Measurements from ENCODE around the gene LAMA3.

LAMA3 gene

DNA sequence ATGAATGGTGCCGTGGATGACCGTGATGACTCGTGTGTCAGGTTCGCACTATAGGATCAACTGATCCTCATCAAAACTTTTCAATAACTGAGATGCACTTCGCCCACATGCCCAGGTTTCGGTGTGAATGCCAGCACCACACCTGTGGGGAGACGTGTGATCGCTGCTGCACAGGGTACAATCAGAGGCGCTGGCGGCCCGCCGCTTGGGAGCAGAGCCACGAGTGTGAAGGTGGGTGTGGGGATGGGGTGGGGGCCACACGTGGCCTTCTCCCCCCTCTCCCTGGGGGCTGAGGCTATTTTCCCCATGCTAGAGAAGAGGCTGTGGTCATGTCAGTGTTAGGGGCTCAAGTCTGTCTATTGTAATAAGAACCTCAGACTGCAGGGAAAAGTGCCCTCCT lies 69.0 kb downstream of the LAMA3 start:
- no peak overlapping the region for H3K4me3 ChIP-seq (ENCODE audit: control insufficient read depth, low read depth, low read length)
- TF ChIP-seq, protein P1, sequence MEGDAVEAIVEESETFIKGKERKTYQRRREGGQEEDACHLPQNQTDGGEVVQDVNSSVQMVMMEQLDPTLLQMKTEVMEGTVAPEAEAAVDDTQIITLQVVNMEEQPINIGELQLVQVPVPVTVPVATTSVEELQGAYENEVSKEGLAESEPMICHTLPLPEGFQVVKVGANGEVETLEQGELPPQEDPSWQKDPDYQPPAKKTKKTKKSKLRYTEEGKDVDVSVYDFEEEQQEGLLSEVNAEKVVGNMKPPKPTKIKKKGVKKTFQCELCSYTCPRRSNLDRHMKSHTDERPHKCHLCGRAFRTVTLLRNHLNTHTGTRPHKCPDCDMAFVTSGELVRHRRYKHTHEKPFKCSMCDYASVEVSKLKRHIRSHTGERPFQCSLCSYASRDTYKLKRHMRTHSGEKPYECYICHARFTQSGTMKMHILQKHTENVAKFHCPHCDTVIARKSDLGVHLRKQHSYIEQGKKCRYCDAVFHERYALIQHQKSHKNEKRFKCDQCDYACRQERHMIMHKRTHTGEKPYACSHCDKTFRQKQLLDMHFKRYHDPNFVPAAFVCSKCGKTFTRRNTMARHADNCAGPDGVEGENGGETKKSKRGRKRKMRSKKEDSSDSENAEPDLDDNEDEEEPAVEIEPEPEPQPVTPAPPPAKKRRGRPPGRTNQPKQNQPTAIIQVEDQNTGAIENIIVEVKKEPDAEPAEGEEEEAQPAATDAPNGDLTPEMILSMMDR (IDR thresholded peaks at IDR 0.05; ENCODE audit: control insufficient read depth, insufficient read depth, low read depth, low read length, missing control alignments), result no peak
- DNase-seq (ENCODE audit: low read depth), result no peak

- DNase-seq (ENCODE audit: low read depth), result no peak
- no peak overlapping the region for H3K4me3 ChIP-seq (ENCODE audit: control insufficient read depth, low read depth, low read length)
- TF ChIP-seq, protein P1 (IDR thresholded peaks at IDR 0.05; ENCODE audit: control insufficient read depth, insufficient read depth, low read depth, low read length, missing control alignments), result no peak
These were observed 72.7 kb downstream of the LAMA3 start for GRCh38 chr18:23761941-23762340.

DNA sequence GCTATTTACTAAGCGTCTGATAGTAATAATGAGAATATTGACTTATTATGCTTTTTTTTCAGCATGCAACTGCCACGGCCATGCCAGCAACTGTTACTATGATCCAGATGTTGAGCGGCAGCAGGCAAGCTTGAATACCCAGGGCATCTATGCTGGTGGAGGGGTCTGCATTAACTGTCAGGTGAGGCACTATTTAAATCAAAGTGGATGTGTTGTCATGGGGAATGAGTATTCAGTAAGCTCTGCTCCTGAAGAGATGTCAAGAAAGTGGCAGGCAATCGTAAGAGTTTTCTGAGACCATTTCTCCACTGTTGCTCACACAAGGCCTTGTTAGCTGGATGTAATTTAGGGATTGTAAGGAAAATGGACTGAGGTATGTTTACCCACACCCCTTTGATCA lies 74.1 kb downstream of the LAMA3 start:
- TF ChIP-seq, protein P1 (IDR thresholded peaks at IDR 0.05; ENCODE audit: control insufficient read depth, insufficient read depth, low read depth, low read length, missing control alignments), result no peak
- DNase-seq (ENCODE audit: low read depth), result no peak
- no peak overlapping the region for H3K4me3 ChIP-seq (ENCODE audit: control insufficient read depth, low read depth, low read length)

GRCh38 chr18:23765931-23766330 lies 76.7 kb downstream of the LAMA3 start:
- H3K4me3 ChIP-seq (ENCODE audit: control insufficient read depth, low read depth, low read length), result no peak overlapping the region
- no peak for DNase-seq (ENCODE audit: low read depth)
- TF ChIP-seq, protein P1 (IDR thresholded peaks at IDR 0.05; ENCODE audit: control insufficient read depth, insufficient read depth, low read depth, low read length, missing control alignments), result no peak

GRCh38 chr18:23772327-23773024 lies 83.2 kb downstream of the LAMA3 start:
- no peak for DNase-seq (ENCODE audit: low read depth)
- no peak overlapping the region for H3K4me3 ChIP-seq (ENCODE audit: control insufficient read depth, low read depth, low read length)
- TF ChIP-seq, protein P1 (IDR thresholded peaks at IDR 0.05; ENCODE audit: control insufficient read depth, insufficient read depth, low read depth, low read length, missing control alignments), result no peak

GRCh38 chr18:23776306-23776705 lies 87.1 kb downstream of the LAMA3 start:
- TF ChIP-seq, protein P1 (IDR thresholded peaks at IDR 0.05; ENCODE audit: control insufficient read depth, insufficient read depth, low read depth, low read length, missing control alignments), result no peak
- DNase-seq (ENCODE audit: low read depth), result no peak
- no peak overlapping the region for H3K4me3 ChIP-seq (ENCODE audit: control insufficient read depth, low read depth, low read length)

Measured in AG09309 (cell line).